ENCODE data around the gene BAIAP3.

The BAIAP3 gene

GRCh38 chr16:1300664-1301476 lies 32.6 kb upstream of the BAIAP3 start:
- peak; percentile 58 for DNase-seq

- DNase-seq = no peak
Measured at GRCh38 chr16:1301562-1301961, 31.9 kb upstream of the BAIAP3 start.

GRCh38 chr16:1305823-1306222 lies 27.6 kb upstream of the BAIAP3 start:
- DNase-seq = no peak

- no peak for DNase-seq
Measured at GRCh38 chr16:1306334-1306733, 27.1 kb upstream of the BAIAP3 start.

GRCh38 chr16:1308036-1308976 lies 25.1 kb upstream of the BAIAP3 start:
- no peak for DNase-seq

- peak; percentile 98 for DNase-seq
Measured at GRCh38 chr16:1308977-1309885, 24.2 kb upstream of the BAIAP3 start, which contains the start of gene UBE2I. UBE2I (plus strand) TSS chr16:1309636; CDS start chr16:1314031, 4,395 bp downstream.

- no peak for DNase-seq
Measured at GRCh38 chr16:1309888-1310831, 23.3 kb upstream of the BAIAP3 start.

GRCh38 chr16:1310832-1311200 lies 22.6 kb upstream of the BAIAP3 start:
- DNase-seq = no peak

- DNase-seq = no peak
Measured at GRCh38 chr16:1311212-1311737, 22.2 kb upstream of the BAIAP3 start.

GRCh38 chr16:1311738-1312466 lies 21.5 kb upstream of the BAIAP3 start:
- DNase-seq = no peak

GRCh38 chr16:1312467-1312816 lies 21.0 kb upstream of the BAIAP3 start:
- DNase-seq = no peak

GRCh38 chr16:1312903-1313302 lies 20.5 kb upstream of the BAIAP3 start:
- DNase-seq = no peak

GRCh38 chr16:1313721-1314369 lies 19.6 kb upstream of the BAIAP3 start:
- no peak for DNase-seq

GRCh38 chr16:1314399-1315068 lies 18.9 kb upstream of the BAIAP3 start:
- no peak for DNase-seq

- DNase-seq = no peak
Measured at GRCh38 chr16:1315081-1316032, 18.1 kb upstream of the BAIAP3 start.

- no peak for DNase-seq
Measured at GRCh38 chr16:1316033-1316405, 17.4 kb upstream of the BAIAP3 start.

GRCh38 chr16:1317479-1318267 lies 15.8 kb upstream of the BAIAP3 start:
- DNase-seq = no peak

- no peak for DNase-seq
Measured at GRCh38 chr16:1318268-1318545, 15.2 kb upstream of the BAIAP3 start.

Data from NCI-H82 (cell line).